ENCODE measurements around the gene MMD. TPM values are rescaled to one million over a fixed set of nuclear protein-coding genes. Genes with fewer than 3 reads are reported as not detected.

MMD gene
- total and polyA plus RNA-seq, 2 of the 13 experiments (the other 11 are each of a cell fraction or from before 2014, with no cell fraction given), result 121 to 225 TPM

DNA sequence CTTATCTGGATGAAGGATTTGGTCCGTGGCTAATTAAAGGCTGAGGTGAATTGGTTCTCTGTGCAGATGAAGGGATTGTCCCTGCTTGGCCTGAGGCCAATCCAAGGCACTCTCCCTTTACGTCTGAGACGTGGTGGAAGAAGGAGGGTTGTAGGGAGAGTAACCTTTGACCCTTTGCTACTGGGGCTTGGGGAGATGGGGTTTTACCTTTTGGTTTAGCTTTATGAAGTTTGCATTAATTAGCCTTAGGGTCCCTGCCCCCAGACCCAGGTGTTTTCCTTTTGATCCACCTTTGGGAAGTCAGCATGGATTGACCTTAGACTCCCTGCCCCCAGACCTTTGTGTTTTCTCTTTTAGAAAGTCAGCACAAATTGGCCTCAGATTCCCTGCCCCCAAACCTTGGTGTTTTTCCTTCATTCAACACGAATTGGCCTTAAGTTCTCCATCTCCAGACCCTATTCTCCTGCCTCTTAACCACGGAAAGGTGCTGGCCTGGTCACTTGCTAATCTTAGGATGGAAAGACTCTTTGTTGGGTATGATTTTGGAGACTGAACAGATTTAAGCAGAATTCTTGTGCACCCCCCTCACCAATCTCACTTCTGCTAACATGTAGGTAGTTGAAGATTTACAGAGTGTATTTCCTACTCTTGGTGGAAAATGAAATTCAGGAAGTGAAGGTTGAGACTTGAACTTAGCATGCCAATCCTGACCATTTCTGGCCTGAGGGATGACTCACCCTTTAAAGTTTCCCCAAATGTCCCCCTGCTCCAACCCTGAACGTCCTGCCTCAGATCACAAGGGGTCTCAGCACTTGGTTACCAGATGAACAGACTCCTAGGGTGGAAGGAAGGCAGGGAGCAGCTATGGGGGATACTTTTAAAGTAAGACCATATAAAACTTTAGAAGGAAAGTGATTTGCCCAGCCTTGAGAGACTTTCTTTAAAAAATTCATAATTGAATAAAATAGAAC lies 23.1 kb upstream of the MMD start (continued):
- TF ChIP-seq ELF1 (CRISPR knock-in tag; IDR thresholded peaks at IDR 0.05), result peak; percentile 79
- TF ChIP-seq HNF4A (CRISPR knock-in tag; IDR thresholded peaks at IDR 0.05), result peak; percentile 56
- peak; percentile 80; the same call in 1 of the 2 replicates for TF ChIP-seq MBD4 (IDR thresholded peaks at IDR 0.05; ENCODE audit: borderline replicate concordance, low read length)
- TF ChIP-seq ASH2L (IDR thresholded peaks at IDR 0.05; ENCODE audit: insufficient read length, low read depth, low read length), result peak; percentile 91
- peak; percentile 34; the same call in 1 of the 2 replicates for TF ChIP-seq FOXJ3 (CRISPR knock-in tag; IDR thresholded peaks at IDR 0.05; ENCODE audit: borderline replicate concordance)
- no peak for TF ChIP-seq ZNF75D (CRISPR knock-in tag; IDR thresholded peaks at IDR 0.05; ENCODE audit: borderline replicate concordance)
- TF ChIP-seq PRDM4 (CRISPR knock-in tag; IDR thresholded peaks at IDR 0.05; ENCODE audit: borderline replicate concordance), result no peak
- TF ChIP-seq ZSCAN31 (CRISPR knock-in tag; IDR thresholded peaks at IDR 0.05; ENCODE audit: low read depth), result peak; percentile 81
- no peak for TF ChIP-seq PREB (CRISPR knock-in tag; IDR thresholded peaks at IDR 0.05)
- 0 out of 2 replicates have a peak, but pooled peaks have one; percentile 50 for TF ChIP-seq SOX5 (CRISPR knock-in tag; IDR thresholded peaks at IDR 0.05; ENCODE audit: borderline replicate concordance)
- no peak for TF ChIP-seq ZFP41 (CRISPR knock-in tag; IDR thresholded peaks at IDR 0.05; ENCODE audit: borderline replicate concordance)
- TF ChIP-seq ZNF839 (CRISPR knock-in tag; IDR thresholded peaks at IDR 0.05; ENCODE audit: borderline replicate concordance), result no peak
- TF ChIP-seq PAWR (CRISPR knock-in tag; IDR thresholded peaks at IDR 0.05; ENCODE audit: borderline replicate concordance), result no peak
- 0 out of 2 replicates have a peak, but pooled peaks have one; percentile 40 for TF ChIP-seq ZNF775 (CRISPR knock-in tag; IDR thresholded peaks at IDR 0.05; ENCODE audit: borderline replicate concordance)
- no peak for TF ChIP-seq ZNF562 (CRISPR knock-in tag; IDR thresholded peaks at IDR 0.05; ENCODE audit: borderline replicate concordance)
- TF ChIP-seq ZSCAN20 (CRISPR knock-in tag; IDR thresholded peaks at IDR 0.05; ENCODE audit: borderline replicate concordance), result no peak
- TF ChIP-seq ZNF362 (CRISPR knock-in tag; IDR thresholded peaks at IDR 0.05; ENCODE audit: borderline replicate concordance), result no peak
- 0 out of 2 replicates have a peak, but pooled peaks have one; percentile 35 for TF ChIP-seq MEIS1 (CRISPR knock-in tag; IDR thresholded peaks at IDR 0.05; ENCODE audit: borderline replicate concordance)
- no peak for TF ChIP-seq RBAK (CRISPR knock-in tag; IDR thresholded peaks at IDR 0.05)
- TF ChIP-seq, protein P1, sequence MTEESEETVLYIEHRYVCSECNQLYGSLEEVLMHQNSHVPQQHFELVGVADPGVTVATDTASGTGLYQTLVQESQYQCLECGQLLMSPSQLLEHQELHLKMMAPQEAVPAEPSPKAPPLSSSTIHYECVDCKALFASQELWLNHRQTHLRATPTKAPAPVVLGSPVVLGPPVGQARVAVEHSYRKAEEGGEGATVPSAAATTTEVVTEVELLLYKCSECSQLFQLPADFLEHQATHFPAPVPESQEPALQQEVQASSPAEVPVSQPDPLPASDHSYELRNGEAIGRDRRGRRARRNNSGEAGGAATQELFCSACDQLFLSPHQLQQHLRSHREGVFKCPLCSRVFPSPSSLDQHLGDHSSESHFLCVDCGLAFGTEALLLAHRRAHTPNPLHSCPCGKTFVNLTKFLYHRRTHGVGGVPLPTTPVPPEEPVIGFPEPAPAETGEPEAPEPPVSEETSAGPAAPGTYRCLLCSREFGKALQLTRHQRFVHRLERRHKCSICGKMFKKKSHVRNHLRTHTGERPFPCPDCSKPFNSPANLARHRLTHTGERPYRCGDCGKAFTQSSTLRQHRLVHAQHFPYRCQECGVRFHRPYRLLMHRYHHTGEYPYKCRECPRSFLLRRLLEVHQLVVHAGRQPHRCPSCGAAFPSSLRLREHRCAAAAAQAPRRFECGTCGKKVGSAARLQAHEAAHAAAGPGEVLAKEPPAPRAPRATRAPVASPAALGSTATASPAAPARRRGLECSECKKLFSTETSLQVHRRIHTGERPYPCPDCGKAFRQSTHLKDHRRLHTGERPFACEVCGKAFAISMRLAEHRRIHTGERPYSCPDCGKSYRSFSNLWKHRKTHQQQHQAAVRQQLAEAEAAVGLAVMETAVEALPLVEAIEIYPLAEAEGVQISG (CRISPR knock-in tag; IDR thresholded peaks at IDR 0.05), result no peak
